ENCODE results near the gene GULP1.

DNA sequence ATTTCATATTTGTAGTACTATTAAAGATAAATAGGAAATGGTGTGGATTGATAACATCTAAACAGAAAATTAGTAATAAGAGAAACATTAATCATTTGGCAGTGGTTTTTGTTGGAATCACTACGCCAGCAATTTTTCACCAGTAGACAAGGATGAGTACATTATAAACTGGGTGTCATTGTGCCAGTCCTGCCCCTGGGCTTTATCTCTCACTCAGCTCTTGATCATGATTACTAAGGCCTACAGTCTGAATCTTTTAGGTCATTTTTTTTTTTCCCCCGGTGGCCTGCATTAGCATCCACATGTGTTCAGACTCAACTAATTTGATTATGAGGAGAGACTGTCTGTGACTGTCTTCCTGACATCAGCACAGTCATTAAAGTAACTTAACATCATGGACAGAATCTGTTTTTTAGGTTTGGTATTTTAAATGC lies 16.2 kb downstream of the GULP1 start:
- TF ChIP-seq, protein P1, sequence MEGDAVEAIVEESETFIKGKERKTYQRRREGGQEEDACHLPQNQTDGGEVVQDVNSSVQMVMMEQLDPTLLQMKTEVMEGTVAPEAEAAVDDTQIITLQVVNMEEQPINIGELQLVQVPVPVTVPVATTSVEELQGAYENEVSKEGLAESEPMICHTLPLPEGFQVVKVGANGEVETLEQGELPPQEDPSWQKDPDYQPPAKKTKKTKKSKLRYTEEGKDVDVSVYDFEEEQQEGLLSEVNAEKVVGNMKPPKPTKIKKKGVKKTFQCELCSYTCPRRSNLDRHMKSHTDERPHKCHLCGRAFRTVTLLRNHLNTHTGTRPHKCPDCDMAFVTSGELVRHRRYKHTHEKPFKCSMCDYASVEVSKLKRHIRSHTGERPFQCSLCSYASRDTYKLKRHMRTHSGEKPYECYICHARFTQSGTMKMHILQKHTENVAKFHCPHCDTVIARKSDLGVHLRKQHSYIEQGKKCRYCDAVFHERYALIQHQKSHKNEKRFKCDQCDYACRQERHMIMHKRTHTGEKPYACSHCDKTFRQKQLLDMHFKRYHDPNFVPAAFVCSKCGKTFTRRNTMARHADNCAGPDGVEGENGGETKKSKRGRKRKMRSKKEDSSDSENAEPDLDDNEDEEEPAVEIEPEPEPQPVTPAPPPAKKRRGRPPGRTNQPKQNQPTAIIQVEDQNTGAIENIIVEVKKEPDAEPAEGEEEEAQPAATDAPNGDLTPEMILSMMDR (optimal IDR thresholded peaks at IDR 0.05 in 1 of 3, IDR thresholded peaks at IDR 0.05 in 1 of 3, conservative IDR thresholded peaks at IDR 0.05 in 1 of 3; ENCODE audit: extremely low read depth in 1 of 3, insufficient read depth in 2 of 3, low read length in 3 of 3): no peak
- no peak for TF ChIP-seq EZH2 (IDR thresholded peaks at IDR 0.05; ENCODE audit: low read length)
